GM21723 (cell line): ENCODE data around the gene ZNF474.

Experiments used
- ATAC-seq: cut with Tn5 transposase; IDR thresholded peaks from one replicate; pipeline ENCODE4 v1.9.1; 2021; ENCODE audit warnings: mild to moderate bottlenecking, moderate library complexity; ENCODE audit not compliant: unreplicated experiment

The ZNF474 gene

GRCh38 chr5:122153230-122153629 lies 23.9 kb downstream of the ZNF474 start:
- no peak for ATAC-seq

GRCh38 chr5:122153774-122154173 lies 24.4 kb downstream of the ZNF474 start:
- no peak for ATAC-seq

- no peak for ATAC-seq
Observed at GRCh38 chr5:122154491-122154890, 25.1 kb downstream of the ZNF474 start.

GRCh38 chr5:122154910-122155309 lies 25.6 kb downstream of the ZNF474 start:
- no peak for ATAC-seq

GRCh38 chr5:122155546-122155945 lies 26.2 kb downstream of the ZNF474 start:
- ATAC-seq, result no peak

GRCh38 chr5:122156724-122157325 lies 27.5 kb downstream of the ZNF474 start:
- ATAC-seq, result no peak

GRCh38 chr5:122162100-122162638 lies 32.8 kb downstream of the ZNF474 start:
- no peak for ATAC-seq

GRCh38 chr5:122163121-122164069 lies 34.0 kb downstream of the ZNF474 start:
- ATAC-seq, result no peak

- ATAC-seq, result no peak
Observed at GRCh38 chr5:122164070-122164435, 34.7 kb downstream of the ZNF474 start.

GRCh38 chr5:122164831-122165558 lies 35.6 kb downstream of the ZNF474 start:
- ATAC-seq, result no peak

GRCh38 chr5:122165559-122166078 lies 36.3 kb downstream of the ZNF474 start:
- ATAC-seq, result no peak

GRCh38 chr5:122169350-122170103 lies 40.2 kb downstream of the ZNF474 start:
- no peak for ATAC-seq

GRCh38 chr5:122170620-122171019 lies 41.3 kb downstream of the ZNF474 start:
- no peak for ATAC-seq

GRCh38 chr5:122172207-122172606 lies 42.9 kb downstream of the ZNF474 start:
- no peak for ATAC-seq

- no peak for ATAC-seq
Observed at GRCh38 chr5:122173474-122174415, 44.4 kb downstream of the ZNF474 start.

GRCh38 chr5:122175091-122175490 lies 45.7 kb downstream of the ZNF474 start:
- ATAC-seq, result no peak

- no peak for ATAC-seq
Observed at GRCh38 chr5:122175852-122176251, 46.5 kb downstream of the ZNF474 start.

- ATAC-seq, result no peak
Observed at GRCh38 chr5:122177161-122177560, 47.8 kb downstream of the ZNF474 start.

GRCh38 chr5:122179701-122180100 lies 50.4 kb downstream of the ZNF474 start:
- ATAC-seq, result no peak
